ENCODE data around the gene MS4A12.
A peak's percentile ranks its signal among the peaks of the same experiment; 100 is the strongest.
"Not testable (repeated sequence)": the region's sequence is repeated elsewhere in the genome, so short reads cannot be mapped to it uniquely, and the experiment has no call there.

Gene MS4A12, protein sequence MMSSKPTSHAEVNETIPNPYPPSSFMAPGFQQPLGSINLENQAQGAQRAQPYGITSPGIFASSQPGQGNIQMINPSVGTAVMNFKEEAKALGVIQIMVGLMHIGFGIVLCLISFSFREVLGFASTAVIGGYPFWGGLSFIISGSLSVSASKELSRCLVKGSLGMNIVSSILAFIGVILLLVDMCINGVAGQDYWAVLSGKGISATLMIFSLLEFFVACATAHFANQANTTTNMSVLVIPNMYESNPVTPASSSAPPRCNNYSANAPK

DNA sequence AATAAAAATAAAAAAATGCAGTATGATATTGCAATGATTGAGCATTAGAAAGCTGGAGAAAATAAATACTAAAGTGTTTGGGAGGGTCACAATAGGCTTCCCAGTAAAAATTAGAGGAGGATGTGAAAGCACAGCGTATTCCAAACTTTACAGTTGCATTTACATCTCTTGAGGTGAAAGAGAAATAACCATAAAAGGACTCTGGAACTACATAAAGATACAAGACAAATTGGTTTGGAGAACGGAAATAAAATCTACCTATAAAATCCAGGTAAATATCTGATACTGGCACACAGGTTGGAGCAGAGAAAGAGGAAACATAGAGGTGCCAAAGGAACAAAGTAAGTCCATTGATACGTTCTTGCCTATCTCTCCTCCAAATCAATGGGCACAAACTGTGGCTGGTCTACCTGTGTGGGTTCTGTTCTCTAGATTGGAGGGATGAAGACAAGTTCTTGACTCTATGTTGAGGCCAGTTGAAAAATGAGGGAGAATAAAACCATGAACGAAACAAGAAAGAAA, at the start of gene MS4A12:
Gene MS4A12 (plus strand): TSS at position 291 of the 522 bp plus-strand sequence. CDS start 4,541 bp downstream, outside the sequence.
- DNase-seq (ENCODE audit: low spot score), result no peak

DNA sequence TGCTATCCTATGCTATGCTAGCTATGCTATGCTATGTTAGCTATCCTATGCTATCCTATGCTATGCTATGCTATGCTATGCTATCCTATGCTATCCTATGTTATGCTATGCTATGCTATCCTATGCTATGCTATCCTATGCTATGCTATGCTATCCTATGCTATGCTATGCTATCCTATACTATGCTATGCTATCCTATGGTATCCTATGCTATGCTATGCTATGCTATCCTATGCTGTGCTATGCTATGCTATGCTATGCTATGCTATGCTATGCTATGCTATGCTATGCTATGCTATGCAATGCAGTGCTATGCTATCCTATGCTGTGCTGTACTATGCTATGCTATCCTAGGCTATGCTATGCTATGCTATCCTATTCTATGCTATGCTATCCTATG, 45.5 kb upstream of the MS4A12 start:
- no peak for DNase-seq (ENCODE audit: low spot score)

GRCh38 chr11:60447846-60448245, 44.7 kb upstream of the MS4A12 start:
- no peak for DNase-seq (ENCODE audit: low spot score)

DNA sequence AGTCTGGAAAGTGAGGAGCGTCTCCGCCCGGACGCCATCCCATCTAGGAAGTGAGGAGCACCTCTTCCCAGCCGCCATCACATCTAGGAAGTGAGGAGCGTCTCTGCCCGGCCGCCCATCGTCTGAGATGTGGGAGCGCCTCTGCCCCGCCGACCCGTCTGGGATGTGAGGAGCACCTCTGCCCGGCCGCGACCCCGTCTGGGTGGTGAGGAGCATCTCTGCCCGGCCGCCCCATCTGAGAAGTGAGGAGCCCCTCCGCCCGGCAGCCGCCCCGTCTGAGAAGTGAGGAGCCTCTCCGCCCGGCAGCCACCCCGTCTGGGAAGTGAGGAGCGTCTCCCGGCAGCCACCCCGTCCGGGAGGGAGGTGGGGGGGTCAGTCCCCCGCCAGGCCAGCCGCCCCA, 41.4 kb upstream of the MS4A12 start:
- DNase-seq (ENCODE audit: low spot score), result not testable (repeated sequence)

DNA sequence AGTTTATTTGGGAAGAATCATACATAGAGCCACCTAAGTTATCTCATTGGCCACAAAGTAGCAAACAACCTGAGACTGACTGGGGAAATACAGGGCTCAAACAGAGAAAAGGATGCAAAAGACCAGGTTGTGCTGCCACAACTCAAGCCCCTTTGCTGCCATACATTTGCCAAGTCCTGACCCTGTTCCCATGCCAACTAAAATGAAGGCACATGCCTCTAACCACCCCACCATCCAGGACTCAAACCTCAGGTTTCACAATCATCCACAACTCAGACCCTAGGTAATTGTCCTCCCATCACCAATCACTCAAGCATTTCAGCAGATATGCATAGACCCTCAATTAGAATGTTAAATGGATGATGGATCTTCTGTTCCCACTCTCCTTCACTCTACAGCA, 38.4 kb upstream of the MS4A12 start:
- no peak for DNase-seq (ENCODE audit: low spot score)

GRCh38 chr11:60455531-60456042, 37.0 kb upstream of the MS4A12 start, which contains the start of gene MS4A1:
Gene MS4A1 (plus strand): TSS chr11:60455847. CDS start chr11:60462375, 6,528 bp downstream.
- DNase-seq (ENCODE audit: low spot score), result no peak

- DNase-seq (ENCODE audit: low spot score), result no peak
Observed at GRCh38 chr11:60457576-60457975, 35.0 kb upstream of the MS4A12 start.

GRCh38 chr11:60459345-60459744, 33.2 kb upstream of the MS4A12 start:
- no peak for DNase-seq (ENCODE audit: low spot score)

- no peak for DNase-seq (ENCODE audit: low spot score)
Observed at GRCh38 chr11:60468829-60469228, 23.7 kb upstream of the MS4A12 start.

DNA sequence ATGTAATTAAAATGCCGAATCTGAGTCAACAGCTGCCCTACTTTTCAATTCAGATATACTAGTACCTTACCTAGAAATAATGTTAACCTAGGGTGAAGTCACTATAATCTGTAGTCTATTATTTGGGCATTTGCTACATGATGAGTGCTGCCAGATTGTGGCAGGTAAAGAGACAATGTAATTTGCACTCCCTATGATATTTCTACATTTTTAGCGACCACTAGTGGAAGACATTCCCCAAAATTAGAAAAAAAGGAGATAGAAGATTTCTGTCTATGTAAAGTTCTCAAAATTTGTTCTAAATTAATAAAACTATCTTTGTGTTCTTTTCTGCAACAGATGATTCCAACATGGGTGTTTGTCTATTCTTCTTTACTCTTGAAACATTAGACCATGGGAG, 22.9 kb upstream of the MS4A12 start:
- no peak for DNase-seq (ENCODE audit: low spot score)

DNA sequence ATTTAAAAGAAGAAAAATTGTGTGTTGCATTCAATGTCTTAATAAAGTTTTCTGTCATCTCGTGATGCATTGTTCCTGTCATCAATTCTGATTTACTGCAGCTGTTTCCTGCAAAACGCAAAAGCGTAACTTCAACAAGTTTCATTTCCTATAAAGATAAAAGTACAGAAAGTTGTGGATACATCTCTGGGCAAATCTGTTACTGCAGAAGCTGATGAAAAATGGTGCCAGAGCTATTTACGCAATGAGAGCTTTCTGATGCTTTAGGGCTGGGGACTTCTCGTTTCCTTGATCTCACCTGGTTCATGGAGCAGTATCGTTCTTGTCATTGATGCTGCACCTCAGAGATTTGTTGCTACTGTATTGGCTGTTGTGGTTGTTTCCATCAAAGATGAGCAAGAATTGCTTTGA, 15.5 kb upstream of the MS4A12 start:
- DNase-seq (ENCODE audit: low spot score), result no peak

GRCh38 chr11:60482361-60482760, 10.2 kb upstream of the MS4A12 start:
- DNase-seq (ENCODE audit: low spot score), result no peak

- DNase-seq (ENCODE audit: low spot score), result peak; percentile 18
Observed at GRCh38 chr11:60485987-60486386, 6.6 kb upstream of the MS4A12 start.

DNA sequence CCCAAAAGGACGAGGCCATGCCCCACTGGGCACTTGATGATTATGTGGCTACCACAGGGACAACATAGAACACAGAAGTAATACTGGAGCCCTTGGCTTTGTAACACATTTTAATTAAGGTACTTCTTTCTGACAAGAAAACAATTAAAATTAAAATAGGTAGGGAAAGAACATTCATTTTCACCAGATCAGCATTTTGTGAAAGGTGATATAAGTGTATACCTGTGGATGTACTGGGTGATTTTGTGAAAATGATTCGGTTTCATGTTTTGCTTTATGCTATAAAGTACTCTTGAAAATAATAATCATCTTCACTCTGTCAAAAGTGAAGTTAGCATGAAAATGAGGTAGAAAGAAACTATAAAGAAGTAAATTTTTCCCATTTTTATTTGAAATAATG, 876 bp downstream of the MS4A12 start:
- no peak for DNase-seq (ENCODE audit: low spot score)

GRCh38 chr11:60498399-60498798, 5.8 kb downstream of the MS4A12 start:
- no peak for DNase-seq (ENCODE audit: low spot score)

- DNase-seq (ENCODE audit: low spot score), result no peak
Observed at GRCh38 chr11:60498853-60499252, 6.3 kb downstream of the MS4A12 start.

GRCh38 chr11:60500276-60500910, 7.8 kb downstream of the MS4A12 start:
- no peak for DNase-seq (ENCODE audit: low spot score)

DNA sequence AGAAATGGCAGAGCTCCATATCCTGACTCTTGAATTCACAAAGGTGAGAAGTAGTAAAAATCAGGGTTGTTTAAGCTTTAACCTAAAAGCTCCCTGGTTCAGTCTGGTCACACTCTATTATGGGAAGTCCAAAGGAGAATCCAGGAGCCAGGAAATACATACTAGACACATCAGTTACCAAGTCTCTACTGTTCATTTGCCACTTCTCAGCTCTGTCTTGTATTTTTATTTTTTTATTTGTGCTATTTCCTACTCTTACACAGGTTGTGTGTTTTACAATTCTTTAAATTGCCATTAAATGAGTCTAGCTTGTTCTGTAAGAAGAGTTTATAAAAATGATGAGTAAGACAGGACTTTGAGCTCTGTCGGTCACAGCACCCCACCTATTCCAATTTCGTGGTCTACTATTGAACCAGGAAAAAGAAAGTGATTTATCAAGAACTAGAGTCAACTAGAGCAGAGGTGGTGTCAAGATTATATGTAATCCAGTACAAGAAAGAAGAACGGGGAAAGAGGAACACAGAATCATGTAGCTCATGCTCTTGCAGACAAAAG, 9.7 kb downstream of the MS4A12 start:
- DNase-seq (ENCODE audit: low spot score), result no peak

DNA sequence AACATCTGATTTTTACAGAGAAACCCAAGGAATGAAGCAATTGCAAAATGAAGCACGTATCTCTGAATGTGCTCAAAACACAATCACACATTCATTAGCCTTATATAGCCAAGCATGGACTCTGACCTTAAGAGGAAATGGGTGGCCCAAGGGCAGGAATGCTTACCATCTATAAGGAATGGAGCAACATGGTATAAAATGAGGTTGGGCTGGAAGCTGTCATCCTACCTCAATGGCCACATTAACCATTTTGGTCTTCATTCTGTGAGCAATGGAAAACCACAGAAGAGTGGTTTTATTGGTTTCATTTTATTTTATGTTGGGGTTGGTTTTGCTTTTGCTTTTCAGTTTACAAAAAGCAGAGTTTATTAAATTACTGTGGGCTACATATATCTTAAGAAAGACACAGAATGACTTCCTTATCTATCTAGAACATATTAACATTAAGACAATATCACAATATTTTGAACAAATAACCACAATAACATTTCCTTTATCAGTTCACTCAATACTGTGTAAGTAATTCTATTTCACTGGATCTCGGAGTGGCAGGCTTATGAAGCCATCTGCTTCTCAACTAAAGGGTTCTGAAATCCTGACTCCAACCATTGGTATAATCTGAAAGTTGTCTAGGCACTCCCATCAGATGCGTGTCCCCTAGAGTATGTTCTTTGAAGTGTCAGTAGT, 11.8 kb downstream of the MS4A12 start:
- no peak for DNase-seq (ENCODE audit: low spot score)

DNA sequence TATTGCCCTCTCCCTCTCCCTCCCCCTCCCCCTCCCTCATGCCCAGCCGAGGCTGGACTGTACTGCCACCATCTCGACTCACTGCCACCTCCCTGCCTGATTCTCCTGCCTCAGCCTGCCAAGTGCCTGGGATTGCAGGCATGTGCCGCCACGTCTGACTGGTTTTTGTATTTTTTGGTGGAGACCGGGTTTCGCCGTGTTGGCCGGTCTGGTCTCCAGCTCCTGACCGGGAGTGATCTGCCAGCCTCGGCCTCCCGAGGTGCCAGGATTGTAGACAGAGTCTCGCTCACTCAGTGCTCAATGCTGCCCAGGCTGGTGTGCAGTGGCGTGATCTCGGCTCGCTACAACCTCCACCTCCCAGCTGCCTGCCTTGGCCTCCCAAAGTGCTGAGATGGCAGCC, 17.0 kb downstream of the MS4A12 start:
- DNase-seq (ENCODE audit: low spot score), result not testable (repeated sequence)

DNA sequence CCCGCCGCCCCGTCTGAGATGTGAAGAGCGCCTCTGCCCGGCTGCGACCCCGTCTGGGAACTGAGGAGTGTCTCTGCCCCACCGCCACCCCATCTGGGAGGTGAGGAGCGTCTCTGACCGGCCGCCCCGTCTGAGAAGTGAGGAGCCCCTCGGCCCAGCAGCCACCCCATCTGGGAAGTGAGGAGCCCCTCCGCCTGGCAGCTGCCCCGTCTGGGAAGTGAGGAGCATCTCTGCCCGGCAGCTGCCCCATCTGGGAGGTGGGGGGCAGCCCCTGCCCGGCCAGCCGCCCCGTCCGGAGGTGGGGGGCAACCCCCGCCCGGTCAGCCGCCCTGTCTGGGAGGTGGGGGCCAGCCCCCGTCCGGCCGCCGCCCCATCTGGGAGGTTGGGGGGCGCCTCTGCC, 17.6 kb downstream of the MS4A12 start:
- DNase-seq (ENCODE audit: low spot score), result not testable (repeated sequence)

DNA sequence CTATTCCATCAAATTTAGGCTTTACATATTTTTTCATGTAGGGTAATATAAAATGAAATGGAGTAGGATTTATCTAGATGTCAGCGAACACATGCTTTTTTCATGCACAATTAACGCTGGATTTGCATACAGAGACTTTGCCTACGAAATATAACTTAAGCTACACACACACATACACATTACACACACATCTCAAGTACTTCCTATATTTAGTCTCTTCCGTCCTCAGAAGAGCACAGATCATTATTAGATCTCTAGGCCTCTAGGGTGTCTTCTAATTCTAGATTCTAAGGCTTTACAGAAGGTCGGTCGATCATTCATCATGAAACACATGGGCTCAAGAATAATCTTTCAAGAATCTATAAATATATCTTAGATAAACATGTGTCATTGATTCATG, 18.8 kb downstream of the MS4A12 start:
- no peak for DNase-seq (ENCODE audit: low spot score)

Measured in COLO829 (cell line).